NCI-H748 (cell line): Measurements from ENCODE around the gene PRSS8.
"Not testable (repeated sequence)": the region's sequence is repeated elsewhere in the genome, so short reads cannot be mapped to it uniquely, and the experiment has no call there.

Experiments
- DNase-seq: peaks from one replicate; lab custom pipeline; 2025; ENCODE audit not compliant: unreplicated experiment; lab: John Stamatoyannopoulos, UW

PRSS8 gene

DNA sequence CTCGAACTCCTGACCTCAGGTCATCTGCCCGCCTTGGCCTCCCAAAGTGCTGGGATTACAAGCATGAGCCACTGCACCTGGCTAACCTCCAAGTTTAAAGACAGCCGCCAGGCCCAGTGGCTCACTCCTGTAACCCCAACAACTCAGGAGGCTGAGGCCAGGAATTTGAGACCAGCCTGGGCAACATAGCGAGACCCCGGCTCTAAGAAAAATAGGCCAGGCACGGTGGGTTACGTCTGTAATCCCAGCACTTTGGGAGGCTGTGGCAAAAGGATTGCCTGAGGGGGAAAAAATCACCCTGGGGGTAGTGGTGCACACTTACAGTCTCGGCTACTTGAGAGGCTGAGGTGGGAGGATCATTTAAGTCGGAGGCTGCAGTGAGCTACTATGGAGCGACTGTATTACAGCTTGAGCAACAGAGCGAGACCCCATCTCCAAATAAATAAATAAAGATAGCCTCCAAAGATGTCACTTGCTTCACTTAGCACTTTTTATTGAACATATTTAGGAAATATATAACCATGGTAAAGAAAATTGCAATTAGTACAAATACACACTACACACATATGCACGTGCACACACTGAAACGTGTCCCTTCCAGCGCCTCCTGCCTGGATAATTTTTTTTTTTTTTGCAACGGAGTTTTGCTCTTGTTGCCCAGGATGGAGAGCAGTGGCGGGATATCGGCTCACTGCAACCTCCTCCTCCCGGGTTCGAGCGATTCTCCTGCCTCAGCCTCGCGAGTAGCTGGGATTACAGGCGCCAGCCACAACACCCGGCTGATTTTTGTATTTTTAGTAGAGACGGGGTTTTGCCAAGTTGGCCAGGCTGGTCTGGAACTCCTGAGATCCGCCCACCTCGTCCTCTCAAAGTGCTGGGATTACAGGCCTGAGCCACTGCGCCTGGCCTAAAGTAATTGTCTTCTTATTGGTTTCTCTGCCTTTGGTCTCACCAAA, 28.7 kb downstream of the PRSS8 start:
- DNase-seq: no peak

DNA sequence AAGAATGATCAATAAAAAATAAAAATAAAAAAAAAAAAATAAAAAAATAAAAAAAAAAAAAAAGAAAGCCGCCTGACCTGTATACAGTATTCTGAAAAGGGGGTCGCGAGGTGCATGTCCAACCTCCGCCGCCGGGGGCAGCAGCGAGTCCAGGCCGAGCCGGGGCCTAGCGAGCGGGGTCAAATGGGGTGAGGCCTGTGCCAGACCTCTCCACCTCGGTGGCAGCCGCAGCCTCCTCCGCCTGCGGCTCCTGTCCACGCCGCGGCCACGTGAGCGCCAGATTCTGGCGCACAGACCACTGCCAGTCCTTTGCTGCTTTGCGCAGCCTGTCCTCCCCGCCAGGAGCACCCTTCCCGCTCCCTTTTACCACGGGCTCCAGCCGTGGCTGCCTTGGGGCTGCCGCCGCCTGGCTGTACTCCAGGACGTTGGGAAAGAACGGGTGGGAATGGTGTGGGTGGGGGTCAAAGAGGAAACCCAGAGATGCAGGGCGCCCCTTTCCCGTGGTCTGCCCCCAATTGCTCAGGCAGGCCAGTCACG, 29.8 kb downstream of the PRSS8 start:
- peak; percentile 23 for DNase-seq

DNA sequence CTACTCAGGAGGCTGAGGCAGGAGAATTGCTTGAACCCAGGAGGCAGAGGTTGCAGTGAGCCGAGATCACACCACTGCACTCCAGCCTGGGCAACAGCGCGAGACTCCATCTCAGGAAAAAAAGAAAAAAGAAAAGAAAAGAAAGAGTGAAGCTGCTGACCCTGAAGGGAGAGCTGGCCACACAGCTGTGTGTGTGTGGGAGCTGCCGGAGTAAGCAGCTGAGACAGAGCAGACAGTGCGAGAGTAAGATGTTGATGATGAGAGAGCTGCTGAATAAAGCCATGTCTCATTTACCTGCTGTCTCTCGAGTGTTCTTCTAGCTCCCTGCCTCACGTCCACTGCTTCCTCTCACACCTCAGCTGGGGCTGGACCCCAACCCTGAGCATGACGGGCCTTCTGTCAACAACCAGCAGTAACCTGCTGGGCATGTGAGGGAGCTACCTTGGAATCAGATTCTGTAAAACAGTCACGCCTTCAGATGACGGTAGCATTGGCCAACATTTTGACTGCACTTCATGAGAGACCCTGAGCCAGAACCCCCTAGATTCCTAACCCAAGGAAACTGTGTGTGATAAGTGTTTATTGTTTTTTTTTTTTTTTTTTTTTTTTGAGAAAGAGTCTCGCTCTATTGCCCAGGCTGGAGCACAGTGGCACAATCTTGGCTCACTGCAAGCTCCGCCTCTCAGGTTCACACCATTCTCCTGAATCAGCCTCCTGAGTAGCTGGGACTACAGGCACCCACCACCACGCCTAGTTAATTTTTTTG, 34.5 kb downstream of the PRSS8 start:
- not testable (repeated sequence) for DNase-seq

DNA sequence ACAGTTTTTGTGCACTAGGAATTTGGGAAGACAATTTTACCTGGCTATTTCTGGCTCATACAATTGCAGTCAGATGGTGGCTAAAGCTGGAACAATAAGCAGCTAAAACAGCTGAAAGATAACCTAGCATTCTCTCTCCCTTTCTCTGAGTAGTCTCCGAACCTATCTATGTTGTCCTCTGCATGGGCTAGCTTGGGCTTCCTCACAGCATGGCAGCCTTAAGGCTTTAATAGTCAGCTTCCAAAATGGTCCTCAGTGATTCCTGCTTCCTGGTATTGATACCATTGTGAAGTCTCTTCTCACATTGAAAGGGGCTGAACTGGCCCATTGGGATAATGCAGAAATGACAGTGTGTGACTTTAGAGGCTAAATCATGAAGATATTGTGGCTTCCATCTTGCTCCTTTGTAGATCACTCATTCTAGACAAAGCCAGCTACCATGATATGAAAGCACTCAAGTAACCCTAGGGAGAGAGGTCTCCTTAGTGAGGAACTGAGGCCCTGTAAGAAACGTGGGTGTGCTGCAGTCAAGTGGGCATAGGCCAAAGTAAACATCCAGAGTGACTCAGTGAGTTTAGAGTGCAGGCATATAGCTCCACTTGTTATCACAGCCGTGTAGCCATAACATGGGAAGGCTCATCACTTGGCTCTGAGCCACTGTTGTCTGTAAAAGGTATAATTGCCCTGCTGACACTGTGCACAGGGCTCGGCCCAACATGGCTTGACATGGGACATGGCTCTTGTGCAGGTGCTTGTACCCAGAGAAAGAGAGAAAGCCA, 35.5 kb downstream of the PRSS8 start:
- DNase-seq: no peak

DNA sequence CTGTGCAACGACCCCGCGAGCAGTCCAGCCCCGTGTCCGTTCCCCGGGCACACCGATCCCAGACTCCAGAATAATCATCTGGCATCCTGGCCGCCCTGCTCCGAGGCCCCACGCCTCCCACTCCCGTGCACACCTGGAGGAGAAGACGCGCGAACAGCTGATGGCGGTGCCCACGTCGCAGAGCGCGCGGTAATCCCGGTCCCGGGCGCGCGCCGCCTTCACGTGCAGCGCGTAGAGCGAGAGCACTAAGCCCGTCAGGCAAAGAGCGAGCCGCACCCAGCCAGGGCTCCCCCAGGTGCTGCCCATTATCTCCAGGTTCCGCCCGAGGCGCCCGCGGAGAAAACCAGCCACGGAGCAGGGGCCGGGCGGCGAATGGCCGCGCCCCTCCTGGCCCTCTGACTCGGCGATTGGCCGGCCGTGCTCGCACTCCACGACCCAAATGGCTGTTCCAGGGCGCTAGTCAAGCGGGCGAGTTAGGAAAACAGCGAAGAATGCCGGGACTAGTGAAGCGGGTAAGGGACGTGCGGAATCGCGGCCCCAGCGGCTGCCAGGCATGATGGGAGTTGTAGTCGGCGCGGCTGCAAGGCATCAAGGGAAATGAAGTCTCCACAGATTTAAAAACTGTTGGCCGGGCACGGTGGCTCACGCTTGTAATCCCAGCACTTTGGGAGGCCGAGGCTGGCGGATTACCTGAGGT, 41.0 kb downstream of the PRSS8 start, which contains the start of gene VKORC1:
TSS of gene VKORC1 (minus strand) at position 374 of the 697 bp plus-strand sequence. CDS start at position 306, 68 bp downstream.
- DNase-seq: peak; percentile 97

DNA sequence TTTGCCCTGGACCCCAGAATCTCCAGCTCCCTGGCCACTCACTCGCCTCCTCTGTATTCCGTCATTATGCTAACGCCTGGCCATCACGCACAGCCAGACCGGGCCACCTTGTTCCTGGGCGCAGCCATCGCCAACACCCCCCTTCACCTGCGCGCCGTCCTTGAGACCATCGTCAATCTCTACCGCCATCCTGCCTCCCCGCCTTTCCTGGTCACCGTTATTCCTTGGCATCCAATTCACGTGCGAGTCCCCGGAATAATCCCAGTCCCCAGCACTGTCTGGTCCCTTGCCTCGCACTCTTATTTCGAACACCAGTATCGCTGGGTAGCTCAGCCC, 41.5 kb downstream of the PRSS8 start:
- peak; percentile 32 for DNase-seq

DNA sequence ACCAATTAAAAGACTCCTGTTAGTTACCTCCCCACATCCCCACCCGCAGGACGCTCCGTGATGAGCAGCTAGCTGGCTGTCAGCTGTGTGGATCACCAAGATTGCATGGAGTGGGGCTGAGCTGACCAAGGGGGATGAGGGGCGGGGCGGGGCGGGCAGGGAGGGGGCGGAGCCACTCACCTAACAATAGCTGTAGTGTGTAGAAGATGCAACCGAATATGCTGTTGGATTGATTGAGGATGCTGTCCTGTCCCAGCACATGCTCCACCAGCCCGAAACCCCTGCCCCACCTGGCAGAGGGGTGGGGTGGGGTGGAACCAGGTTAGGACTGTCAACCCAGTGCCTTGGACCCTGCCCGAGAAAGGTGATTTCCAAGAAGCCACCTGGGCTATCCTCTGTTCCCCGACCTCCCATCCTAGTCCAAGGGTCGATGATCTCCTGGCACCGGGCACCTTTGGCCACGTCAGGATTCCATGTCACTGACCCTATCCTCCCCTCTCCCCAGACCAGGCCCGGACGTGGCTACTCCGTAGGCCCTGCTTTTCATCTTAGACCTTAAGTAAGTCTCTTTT, 42.3 kb downstream of the PRSS8 start:
- DNase-seq: peak; percentile 49

DNA sequence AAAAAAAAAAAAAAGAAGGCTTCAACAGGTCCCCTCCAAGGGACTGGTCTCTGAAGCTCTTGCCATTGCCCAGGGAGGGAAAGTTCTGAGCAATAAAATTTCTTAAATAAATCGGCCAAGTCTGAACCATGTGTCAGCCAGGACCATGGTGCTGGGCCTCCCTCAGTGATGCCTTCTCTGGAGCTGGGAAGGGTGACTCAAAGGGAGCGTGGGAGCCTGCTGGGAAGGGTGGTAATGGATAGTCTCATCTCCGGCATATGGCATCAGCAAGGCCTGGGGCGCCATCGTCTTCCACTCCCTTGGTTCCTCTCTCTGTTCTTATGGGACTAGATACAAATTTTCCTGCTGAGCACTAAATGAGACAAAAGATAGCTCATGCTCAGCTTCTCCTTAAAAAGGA, 43.2 kb downstream of the PRSS8 start:
- DNase-seq: no peak

DNA sequence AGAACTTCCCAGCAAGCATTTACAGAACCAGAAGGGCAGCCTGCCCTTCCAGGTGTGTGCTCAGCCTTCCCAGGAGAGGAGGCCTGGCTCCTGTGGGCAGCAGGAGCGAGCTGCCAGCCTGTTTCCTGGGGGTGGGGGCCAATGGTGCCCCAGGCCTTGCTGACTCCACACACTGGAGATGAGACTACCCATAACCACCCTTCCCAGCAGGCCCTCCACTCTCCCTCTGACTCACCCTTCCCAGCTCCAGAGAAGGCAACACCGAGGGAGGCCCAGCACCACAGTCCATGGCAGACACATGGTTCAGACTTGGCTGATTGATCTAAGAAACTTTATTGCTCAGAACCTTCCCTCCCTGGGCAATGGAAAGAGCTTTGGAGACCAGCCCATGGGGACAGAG, 45.0 kb downstream of the PRSS8 start:
- DNase-seq: no peak

DNA sequence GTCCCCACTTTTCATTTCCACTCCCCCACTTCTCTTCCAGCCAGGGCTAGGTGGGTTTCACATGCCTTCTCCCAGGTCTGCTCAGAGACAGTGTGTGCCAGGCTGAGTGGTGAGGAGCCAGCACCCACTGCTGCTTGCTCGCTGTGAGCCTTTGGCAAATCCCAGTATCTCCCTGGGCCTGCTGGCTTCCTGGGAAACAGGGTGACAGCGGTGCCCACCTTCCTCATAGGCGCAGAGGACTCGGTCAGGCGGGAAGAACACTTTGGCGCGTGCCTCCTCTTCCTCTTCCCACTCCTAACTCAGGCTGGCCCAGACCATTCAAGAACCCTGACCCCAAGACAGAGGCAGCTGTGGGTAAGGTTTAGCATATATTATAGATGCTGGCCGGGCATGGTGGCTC, 46.3 kb downstream of the PRSS8 start:
- DNase-seq: no peak

DNA sequence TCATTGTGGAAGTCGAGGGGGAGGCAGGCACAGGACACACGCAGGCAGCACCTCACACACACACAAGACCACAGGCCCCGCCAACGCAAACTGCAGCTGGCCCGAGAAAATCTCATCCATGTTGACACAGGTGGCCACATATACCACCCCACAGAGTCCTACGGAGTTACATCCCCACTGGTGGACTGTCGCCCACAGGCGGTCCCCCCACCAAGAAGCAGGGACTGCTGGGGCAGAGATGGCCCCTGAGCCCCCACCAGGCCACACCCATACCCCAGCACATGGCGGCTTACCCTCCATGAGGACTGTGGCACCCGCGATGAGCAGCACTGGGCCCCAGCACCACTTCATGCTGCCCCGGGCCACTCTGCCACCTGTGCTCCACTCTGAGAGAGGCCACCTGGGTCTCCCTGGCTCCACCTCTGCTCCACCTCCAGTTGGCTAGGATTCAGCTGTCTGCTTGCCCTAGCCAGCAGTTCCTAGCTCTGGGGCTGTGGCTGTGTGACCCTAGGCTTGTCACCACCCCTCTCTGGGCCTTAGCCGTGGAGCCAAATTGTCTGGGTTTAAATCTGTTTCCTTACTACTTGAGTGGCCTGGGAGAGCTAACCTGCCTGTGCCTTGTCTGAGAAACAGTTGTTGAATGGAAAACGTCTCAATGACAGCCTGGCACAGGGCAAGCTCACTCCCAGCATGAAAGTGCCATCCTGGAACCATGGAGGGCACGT, 46.9 kb downstream of the PRSS8 start, which contains the start of gene PRSS53:
TSS of gene PRSS53 (minus strand) at position 485 of the 725 bp plus-strand sequence. CDS start at position 351, 134 bp downstream.
- no peak for DNase-seq

DNA sequence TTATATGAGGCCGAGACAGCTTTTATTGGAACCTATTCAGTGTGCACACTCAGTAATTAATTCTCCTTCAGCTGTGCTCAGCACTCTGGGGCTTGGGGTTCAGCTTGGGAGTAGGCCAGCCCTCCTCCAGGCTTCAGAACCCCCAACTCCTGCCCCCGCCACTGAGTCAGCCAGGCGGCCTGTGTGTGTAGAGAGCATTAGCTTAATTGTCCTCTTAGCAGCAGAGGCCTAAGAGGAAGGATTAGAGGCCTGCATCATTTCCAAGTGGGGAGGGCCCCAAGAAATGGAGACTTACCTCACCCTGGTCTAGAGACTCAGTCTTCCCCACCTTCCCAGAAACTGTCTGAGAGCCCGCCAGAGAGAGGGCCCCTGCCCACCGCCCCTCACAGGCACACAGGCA, 47.6 kb downstream of the PRSS8 start:
- DNase-seq: no peak

DNA sequence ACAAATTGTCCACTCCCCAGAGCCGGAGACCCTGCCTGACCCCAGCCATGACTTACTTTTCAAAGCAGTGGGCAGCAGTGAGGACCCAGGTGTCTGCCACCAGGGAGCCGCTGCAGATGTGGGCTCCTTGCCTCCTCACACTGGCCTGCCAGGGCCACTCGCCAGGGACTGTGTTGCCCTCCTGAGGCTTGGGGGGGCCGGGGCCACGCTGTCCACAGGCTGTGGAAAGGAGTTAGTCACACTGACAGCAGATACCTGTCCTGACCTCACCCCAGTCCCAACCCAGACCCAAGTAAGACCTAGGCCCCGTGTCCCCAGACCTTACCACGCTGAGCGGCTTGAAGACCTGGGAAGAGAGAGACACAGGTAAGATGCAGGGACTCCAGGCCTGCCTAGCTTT, 48.0 kb downstream of the PRSS8 start:
- no peak for DNase-seq

DNA sequence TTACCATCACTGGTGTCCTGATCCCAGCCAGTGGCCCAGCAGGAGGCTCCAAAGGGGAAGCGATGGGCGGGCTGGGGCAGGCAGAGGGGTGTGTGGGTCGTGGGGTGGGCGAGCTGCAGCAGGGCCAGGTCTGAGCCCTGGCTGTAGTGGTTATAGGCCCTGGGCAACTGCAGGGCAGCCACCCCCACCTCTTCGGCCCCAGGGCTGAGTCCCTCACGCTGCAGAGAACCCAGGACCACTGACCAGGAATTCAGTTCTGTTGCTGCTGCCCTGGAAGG, 49.0 kb downstream of the PRSS8 start:
- DNase-seq: no peak

DNA sequence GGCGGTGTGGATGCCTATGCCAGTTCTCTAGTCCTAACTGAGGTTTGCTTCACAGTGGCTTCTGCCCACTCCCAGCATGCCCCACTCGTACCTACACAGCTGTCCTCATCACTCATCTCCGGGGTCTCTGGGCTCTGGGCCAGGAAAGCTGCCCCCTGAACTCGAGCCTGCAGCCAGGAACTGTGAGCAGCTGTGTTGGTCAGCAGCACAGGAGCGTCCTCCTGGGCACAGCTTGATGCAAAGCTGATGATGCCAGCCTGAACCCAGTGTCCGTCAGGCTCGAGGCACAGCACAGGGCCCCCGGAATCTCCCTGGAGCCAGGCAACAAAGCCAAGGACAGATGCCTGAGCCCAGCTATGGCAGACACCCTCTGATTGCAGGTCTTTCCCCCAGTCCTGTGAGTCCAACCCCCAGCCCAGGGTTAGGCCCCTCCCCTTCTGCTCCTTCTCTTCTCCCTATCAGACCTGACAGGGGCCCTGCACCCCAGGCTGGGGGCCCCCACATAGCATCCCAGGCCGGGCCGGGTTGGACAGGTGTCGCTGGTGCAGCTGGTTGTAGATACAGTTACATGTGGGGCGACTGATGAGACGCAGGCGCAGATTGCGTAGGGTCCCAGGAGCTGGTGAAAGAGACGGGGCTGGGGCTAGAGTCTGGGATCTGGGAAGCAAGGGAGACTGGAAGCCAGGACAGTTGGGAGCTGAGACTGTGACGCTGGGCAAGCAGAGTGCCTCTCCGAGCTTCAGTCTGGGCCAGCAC, 49.5 kb downstream of the PRSS8 start:
- DNase-seq: no peak

DNA sequence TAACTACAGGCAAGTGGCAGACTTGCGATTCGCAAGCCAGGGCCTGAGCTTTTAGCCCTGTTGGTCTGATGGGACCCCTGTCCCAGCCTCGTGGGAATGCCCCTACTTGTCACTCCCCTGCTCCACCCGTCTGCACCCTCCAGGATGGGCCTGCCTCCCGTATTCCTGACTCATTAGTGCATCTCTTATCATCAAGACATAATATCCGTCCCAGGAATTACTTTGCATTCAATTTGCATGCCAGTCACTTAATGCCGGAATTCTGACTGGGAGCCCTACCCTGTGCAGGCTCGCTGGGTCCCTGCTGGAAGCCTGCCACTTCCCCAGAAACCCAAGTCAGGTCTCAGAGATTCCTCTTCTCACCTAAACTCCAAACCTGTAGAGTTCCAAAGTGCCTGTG, 50.1 kb downstream of the PRSS8 start:
- no peak for DNase-seq

DNA sequence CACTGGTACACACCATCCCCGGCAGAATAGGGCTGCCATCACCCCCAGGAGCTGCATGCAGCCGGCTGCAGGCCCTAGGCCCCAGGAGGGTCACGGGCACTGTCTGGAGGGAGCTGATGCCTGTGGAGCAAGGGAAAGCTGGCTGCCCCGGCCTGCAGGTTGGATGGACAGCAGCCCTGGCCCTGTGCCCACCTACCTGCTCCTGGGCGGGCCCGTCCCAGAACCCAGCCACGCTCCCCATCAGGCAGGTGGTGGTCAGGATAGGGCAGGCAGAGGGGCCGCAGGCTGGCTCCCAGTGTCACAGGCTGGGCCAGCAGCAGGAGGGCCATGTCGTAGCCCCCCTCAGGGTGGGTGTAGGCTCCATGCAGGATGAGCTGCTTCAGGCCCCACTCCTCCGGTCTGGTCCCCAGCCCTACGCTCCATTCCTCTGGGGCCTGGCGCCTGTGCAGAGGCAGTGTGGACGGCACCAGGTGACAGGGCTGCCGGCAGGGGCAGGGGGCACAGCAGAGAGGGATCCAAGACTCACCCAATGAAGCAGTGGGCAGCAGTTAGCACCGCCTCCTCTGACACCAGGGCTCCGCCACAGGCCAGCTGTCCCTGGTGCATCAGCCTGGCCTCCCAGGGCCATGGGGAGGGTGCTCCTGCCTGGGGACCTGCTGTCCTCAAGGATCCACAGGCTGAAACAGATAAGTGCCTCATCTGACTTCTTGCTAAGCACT, 50.8 kb downstream of the PRSS8 start:
- no peak for DNase-seq

DNA sequence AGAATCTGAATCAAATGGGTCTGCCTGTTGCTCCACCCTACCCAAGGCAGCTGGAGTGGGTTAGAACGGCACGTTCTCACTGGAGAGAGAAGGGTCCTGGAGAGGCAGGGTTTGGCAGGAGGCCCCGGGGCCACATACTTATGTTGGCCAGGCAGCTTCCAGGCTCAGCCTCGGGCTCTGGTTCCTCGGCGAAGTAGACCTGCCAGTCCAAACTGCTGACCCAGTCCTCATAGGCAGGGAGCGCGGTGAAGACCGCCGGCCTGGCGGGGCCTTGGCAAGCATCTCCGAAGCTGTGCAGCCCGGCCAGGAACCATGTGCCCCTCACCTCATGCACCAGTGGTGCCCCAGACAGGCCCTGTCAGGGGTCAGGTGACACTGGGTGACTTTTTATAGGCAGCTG, 51.5 kb downstream of the PRSS8 start:
- DNase-seq: no peak
